ENCODE measurements around the gene CHRNB1. TPM values are rescaled to one million over a fixed set of nuclear protein-coding genes. Genes with fewer than 3 reads are reported as not detected.

The CHRNB1 gene
- total and polyA plus RNA-seq, 10 of the 15 experiments (the other 5 are each of a cell fraction or from before 2014, with no cell fraction given), result 5.8 to 14.8 (median 11.3) TPM

DNA sequence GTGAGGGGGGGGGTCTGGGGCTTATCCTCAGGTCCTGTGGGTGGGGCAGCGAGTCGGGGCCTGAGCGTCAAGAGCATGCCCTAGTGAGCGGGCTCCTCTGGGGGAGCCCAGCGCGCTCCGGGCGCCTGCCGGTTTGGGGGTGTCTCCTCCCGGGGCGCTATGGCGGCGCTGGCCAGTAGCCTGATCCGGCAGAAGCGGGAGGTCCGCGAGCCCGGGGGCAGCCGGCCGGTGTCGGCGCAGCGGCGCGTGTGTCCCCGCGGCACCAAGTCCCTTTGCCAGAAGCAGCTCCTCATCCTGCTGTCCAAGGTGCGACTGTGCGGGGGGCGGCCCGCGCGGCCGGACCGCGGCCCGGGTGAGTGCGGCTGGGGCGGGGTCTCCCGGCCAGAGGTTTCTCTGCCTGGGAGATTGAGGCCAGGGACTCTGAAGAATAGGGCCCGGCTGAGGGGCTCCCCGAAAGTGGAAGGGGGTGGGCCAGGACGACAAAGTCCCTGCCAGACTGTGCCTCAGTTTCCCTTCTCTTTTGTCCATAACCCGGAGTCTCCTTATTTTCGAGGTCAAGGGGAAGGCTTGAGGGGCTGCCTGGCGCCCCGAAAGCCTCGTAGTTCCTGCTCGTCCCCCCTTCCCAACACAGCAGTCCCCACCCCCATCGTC lies 5.3 kb upstream of the CHRNB1 start, which contains the start of gene FGF11 (continued):
- no peak for TF ChIP-seq SREBF2 (IDR thresholded peaks at IDR 0.05; ENCODE audit: low read length)
- no peak for TF ChIP-seq ZNF207 (IDR thresholded peaks at IDR 0.05; ENCODE audit: borderline replicate concordance)
- no peak for TF ChIP-seq RB1 (IDR thresholded peaks at IDR 0.05; ENCODE audit: borderline replicate concordance)
- TF ChIP-seq CHD2 (IDR thresholded peaks at IDR 0.05; ENCODE audit: borderline replicate concordance, low read depth, low read length), result peak; percentile 96; the same call in 1 of the 2 replicates
- TF ChIP-seq HDGF (IDR thresholded peaks at IDR 0.05), result no peak
- no peak for TF ChIP-seq TCF7 (IDR thresholded peaks at IDR 0.05; ENCODE audit: borderline replicate concordance)
- TF ChIP-seq, protein P1, sequence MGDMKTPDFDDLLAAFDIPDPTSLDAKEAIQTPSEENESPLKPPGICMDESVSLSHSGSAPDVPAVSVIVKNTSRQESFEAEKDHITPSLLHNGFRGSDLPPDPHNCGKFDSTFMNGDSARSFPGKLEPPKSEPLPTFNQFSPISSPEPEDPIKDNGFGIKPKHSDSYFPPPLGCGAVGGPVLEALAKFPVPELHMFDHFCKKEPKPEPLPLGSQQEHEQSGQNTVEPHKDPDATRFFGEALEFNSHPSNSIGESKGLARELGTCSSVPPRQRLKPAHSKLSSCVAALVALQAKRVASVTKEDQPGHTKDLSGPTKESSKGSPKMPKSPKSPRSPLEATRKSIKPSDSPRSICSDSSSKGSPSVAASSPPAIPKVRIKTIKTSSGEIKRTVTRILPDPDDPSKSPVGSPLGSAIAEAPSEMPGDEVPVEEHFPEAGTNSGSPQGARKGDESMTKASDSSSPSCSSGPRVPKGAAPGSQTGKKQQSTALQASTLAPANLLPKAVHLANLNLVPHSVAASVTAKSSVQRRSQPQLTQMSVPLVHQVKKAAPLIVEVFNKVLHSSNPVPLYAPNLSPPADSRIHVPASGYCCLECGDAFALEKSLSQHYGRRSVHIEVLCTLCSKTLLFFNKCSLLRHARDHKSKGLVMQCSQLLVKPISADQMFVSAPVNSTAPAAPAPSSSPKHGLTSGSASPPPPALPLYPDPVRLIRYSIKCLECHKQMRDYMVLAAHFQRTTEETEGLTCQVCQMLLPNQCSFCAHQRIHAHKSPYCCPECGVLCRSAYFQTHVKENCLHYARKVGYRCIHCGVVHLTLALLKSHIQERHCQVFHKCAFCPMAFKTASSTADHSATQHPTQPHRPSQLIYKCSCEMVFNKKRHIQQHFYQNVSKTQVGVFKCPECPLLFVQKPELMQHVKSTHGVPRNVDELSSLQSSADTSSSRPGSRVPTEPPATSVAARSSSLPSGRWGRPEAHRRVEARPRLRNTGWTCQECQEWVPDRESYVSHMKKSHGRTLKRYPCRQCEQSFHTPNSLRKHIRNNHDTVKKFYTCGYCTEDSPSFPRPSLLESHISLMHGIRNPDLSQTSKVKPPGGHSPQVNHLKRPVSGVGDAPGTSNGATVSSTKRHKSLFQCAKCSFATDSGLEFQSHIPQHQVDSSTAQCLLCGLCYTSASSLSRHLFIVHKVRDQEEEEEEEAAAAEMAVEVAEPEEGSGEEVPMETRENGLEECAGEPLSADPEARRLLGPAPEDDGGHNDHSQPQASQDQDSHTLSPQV (IDR thresholded peaks at IDR 0.05), result no peak
- TF ChIP-seq HDAC2 (IDR thresholded peaks at IDR 0.05), result no peak
- TF ChIP-seq CEBPB (IDR thresholded peaks at IDR 0.05; ENCODE audit: borderline replicate concordance in 1 of 2, low read depth in 2 of 2, low read length in 2 of 2), result no peak
- TF ChIP-seq ZNF274 (IDR thresholded peaks at IDR 0.05; ENCODE audit: insufficient read depth, insufficient read length), result no peak
- no peak for TF ChIP-seq CHD4 (IDR thresholded peaks at IDR 0.05)
- no peak for TF ChIP-seq KLF5 (IDR thresholded peaks at IDR 0.05; ENCODE audit: partially characterized antibody)
- TF ChIP-seq, protein P2, sequence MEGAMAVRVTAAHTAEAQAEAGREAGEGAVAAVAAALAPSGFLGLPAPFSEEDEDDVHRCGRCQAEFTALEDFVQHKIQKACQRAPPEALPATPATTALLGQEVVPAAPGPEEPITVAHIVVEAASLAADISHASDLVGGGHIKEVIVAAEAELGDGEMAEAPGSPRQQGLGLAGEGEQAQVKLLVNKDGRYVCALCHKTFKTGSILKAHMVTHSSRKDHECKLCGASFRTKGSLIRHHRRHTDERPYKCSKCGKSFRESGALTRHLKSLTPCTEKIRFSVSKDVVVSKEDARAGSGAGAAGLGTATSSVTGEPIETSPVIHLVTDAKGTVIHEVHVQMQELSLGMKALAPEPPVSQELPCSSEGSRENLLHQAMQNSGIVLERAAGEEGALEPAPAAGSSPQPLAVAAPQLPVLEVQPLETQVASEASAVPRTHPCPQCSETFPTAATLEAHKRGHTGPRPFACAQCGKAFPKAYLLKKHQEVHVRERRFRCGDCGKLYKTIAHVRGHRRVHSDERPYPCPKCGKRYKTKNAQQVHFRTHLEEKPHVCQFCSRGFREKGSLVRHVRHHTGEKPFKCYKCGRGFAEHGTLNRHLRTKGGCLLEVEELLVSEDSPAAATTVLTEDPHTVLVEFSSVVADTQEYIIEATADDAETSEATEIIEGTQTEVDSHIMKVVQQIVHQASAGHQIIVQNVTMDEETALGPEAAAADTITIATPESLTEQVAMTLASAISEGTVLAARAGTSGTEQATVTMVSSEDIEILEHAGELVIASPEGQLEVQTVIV (IDR thresholded peaks at IDR 0.05; ENCODE audit: borderline replicate concordance, partially characterized antibody), result no peak
- TF ChIP-seq HDAC6 (IDR thresholded peaks at IDR 0.05; ENCODE audit: unreplicated experiment), result no peak
- TF ChIP-seq ZBED1 (IDR thresholded peaks at IDR 0.05; ENCODE audit: borderline replicate concordance), result no peak
- TF ChIP-seq POU2F2 (IDR thresholded peaks at IDR 0.05; ENCODE audit: borderline replicate concordance, low read depth, low read length), result no peak
- peak; percentile 64; the same call in 1 of the 2 replicates for TF ChIP-seq YY1 (IDR thresholded peaks at IDR 0.05; ENCODE audit: low read depth, low read length)
- TF ChIP-seq, protein P3, sequence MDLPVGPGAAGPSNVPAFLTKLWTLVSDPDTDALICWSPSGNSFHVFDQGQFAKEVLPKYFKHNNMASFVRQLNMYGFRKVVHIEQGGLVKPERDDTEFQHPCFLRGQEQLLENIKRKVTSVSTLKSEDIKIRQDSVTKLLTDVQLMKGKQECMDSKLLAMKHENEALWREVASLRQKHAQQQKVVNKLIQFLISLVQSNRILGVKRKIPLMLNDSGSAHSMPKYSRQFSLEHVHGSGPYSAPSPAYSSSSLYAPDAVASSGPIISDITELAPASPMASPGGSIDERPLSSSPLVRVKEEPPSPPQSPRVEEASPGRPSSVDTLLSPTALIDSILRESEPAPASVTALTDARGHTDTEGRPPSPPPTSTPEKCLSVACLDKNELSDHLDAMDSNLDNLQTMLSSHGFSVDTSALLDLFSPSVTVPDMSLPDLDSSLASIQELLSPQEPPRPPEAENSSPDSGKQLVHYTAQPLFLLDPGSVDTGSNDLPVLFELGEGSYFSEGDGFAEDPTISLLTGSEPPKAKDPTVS (IDR thresholded peaks at IDR 0.05; ENCODE audit: low read depth, low read length), result no peak
- TF ChIP-seq RAD21 (IDR thresholded peaks at IDR 0.05; ENCODE audit: insufficient read depth, low read depth, low read length), result no peak
- no peak for TF ChIP-seq RUNX3 (IDR thresholded peaks at IDR 0.05; ENCODE audit: low read length)
- TF ChIP-seq PAX8 (IDR thresholded peaks at IDR 0.05), result no peak
- TF ChIP-seq, protein P4, sequence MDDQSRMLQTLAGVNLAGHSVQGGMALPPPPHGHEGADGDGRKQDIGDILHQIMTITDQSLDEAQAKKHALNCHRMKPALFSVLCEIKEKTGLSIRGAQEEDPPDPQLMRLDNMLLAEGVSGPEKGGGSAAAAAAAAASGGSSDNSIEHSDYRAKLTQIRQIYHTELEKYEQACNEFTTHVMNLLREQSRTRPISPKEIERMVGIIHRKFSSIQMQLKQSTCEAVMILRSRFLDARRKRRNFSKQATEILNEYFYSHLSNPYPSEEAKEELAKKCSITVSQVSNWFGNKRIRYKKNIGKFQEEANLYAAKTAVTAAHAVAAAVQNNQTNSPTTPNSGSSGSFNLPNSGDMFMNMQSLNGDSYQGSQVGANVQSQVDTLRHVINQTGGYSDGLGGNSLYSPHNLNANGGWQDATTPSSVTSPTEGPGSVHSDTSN (IDR thresholded peaks at IDR 0.05; ENCODE audit: insufficient replicate concordance, low read depth, low read length), result no peak

Measured in GM12878 (cell line).